ENCODE results near the gene SHROOM3. TPM values are rescaled to one million over a fixed set of nuclear protein-coding genes. Genes with fewer than 3 reads are reported as not detected.

SHROOM3 gene
- total and polyA plus RNA-seq, 2 donors (not counting 1 experiment from before 2014, with no cell fraction given): 0.91 to 1.5 TPM

GRCh38 chr4:76708971-76709771 is 274.1 kb downstream of the SHROOM3 start:
- no peaks in the 10 kb centered on the region for H3K9me3 ChIP-seq (ENCODE audit: control extremely low read depth in 1 of 3, control insufficient read depth in 2 of 3, insufficient read depth in 1 of 3, low read length in 2 of 3)
- no peak overlapping the region for H3K4me3 ChIP-seq (ENCODE audit: control extremely low read depth in 1 of 5, extremely low read depth in 1 of 5, insufficient read depth in 1 of 5, low read depth in 2 of 5, low read length in 4 of 5)
- 89% methylated on average over 4 of the region's 5 CpGs for WGBS (ENCODE audit: insufficient coverage)
- CTCF ChIA-PET: no interaction called here
- TF ChIP-seq EZH2 (IDR thresholded peaks at IDR 0.05; ENCODE audit: borderline replicate concordance, insufficient read depth, low read depth, low read length, poor library complexity, severe bottlenecking) (no peak), CTCF (IDR thresholded peaks at IDR 0.05) (no peak)
- Mint-ChIP-seq H3K4me1 (no peaks in the 10 kb centered on the region), H3K9me3 (ENCODE audit: insufficient read depth) (no peaks in the 10 kb centered on the region), H3K4me3 (no peak overlapping the region), H3K27me3 (peaks cover 4% of the 10 kb centered on the region), H3K27ac (no peak overlapping the region)
- H4K20me1 ChIP-seq (ENCODE audit: control insufficient read depth, insufficient read depth, low read length, poor library complexity, severe bottlenecking): no peaks in the 10 kb centered on the region
- no peak overlapping the region for H3K27ac ChIP-seq (ENCODE audit: low read length in 2 of 2)
- no peaks in the 10 kb centered on the region for H3K36me3 ChIP-seq (replicated peaks in 1 of 2; ENCODE audit: control extremely low read depth in 1 of 2, control insufficient read depth in 1 of 2, extremely low read depth in 1 of 2, insufficient read depth in 2 of 2, low read length in 1 of 2)
- H3K27me3 ChIP-seq (replicated peaks in 1 of 4; ENCODE audit: control extremely low read depth in 1 of 4, control insufficient read depth in 3 of 4, insufficient read depth in 4 of 4, low read length in 3 of 4): no peaks in the 10 kb centered on the region
- no peak overlapping the region for H2AFZ ChIP-seq (ENCODE audit: insufficient read depth, low read depth, low read length, poor library complexity, severe bottlenecking)
- DNase-seq: no peak
- no peak for ATAC-seq (ENCODE audit: low read depth)
- H3K9ac ChIP-seq (ENCODE audit: low read length): no peak overlapping the region
- no peaks in the 10 kb centered on the region for H3K79me2 ChIP-seq (ENCODE audit: control insufficient read depth, insufficient read depth, low read length)
- H3K4me2 ChIP-seq (replicated peaks; ENCODE audit: low read depth, low read length, poor library complexity, severe bottlenecking): no peak overlapping the region
- POLR2A ChIA-PET: no interaction called here
- no peaks in the 10 kb centered on the region for H3K4me1 ChIP-seq (ENCODE audit: control insufficient read depth in 2 of 2, insufficient read depth in 2 of 2, low read length in 2 of 2)
- intact Hi-C loops (cut with micrococcal nuclease): no loop called here

- H4K20me1 ChIP-seq (ENCODE audit: control insufficient read depth, insufficient read depth, low read length, poor library complexity, severe bottlenecking): no peaks in the 10 kb centered on the region
- 91% methylated on average over 6 of the region's 7 CpGs for WGBS (ENCODE audit: insufficient coverage)
- no peak overlapping the region for H2AFZ ChIP-seq (ENCODE audit: insufficient read depth, low read depth, low read length, poor library complexity, severe bottlenecking)
- ATAC-seq (ENCODE audit: low read depth) (no peak), DNase-seq (no peak)
- Mint-ChIP-seq H3K9me3 (ENCODE audit: insufficient read depth) (no peaks in the 10 kb centered on the region), H3K27ac (no peak overlapping the region), H3K4me1 (no peaks in the 10 kb centered on the region), H3K4me3 (no peak overlapping the region), H3K27me3 (peaks cover 4% of the 10 kb centered on the region)
- H3K27ac ChIP-seq (ENCODE audit: low read length in 2 of 2): no peak overlapping the region
- POLR2A ChIA-PET: no interaction called here
- no peaks in the 10 kb centered on the region for H3K4me1 ChIP-seq (ENCODE audit: control insufficient read depth in 2 of 2, insufficient read depth in 2 of 2, low read length in 2 of 2)
- H3K4me3 ChIP-seq (ENCODE audit: control extremely low read depth in 1 of 5, extremely low read depth in 1 of 5, insufficient read depth in 1 of 5, low read depth in 2 of 5, low read length in 4 of 5): no peak overlapping the region
- no peak overlapping the region for H3K9ac ChIP-seq (ENCODE audit: low read length)
- TF ChIP-seq EZH2 (IDR thresholded peaks at IDR 0.05; ENCODE audit: borderline replicate concordance, insufficient read depth, low read depth, low read length, poor library complexity, severe bottlenecking) (no peak), CTCF (IDR thresholded peaks at IDR 0.05) (no peak)
- CTCF ChIA-PET: no interaction called here
- no peaks in the 10 kb centered on the region for H3K36me3 ChIP-seq (replicated peaks in 1 of 2; ENCODE audit: control extremely low read depth in 1 of 2, control insufficient read depth in 1 of 2, extremely low read depth in 1 of 2, insufficient read depth in 2 of 2, low read length in 1 of 2)
- no peaks in the 10 kb centered on the region for H3K9me3 ChIP-seq (ENCODE audit: control extremely low read depth in 1 of 3, control insufficient read depth in 2 of 3, insufficient read depth in 1 of 3, low read length in 2 of 3)
- no peaks in the 10 kb centered on the region for H3K79me2 ChIP-seq (ENCODE audit: control insufficient read depth, insufficient read depth, low read length)
- no peak overlapping the region for H3K4me2 ChIP-seq (replicated peaks; ENCODE audit: low read depth, low read length, poor library complexity, severe bottlenecking)
- intact Hi-C loops (cut with micrococcal nuclease): no loop called here
- H3K27me3 ChIP-seq (replicated peaks in 1 of 4; ENCODE audit: control extremely low read depth in 1 of 4, control insufficient read depth in 3 of 4, insufficient read depth in 4 of 4, low read length in 3 of 4): no peaks in the 10 kb centered on the region
Measured at GRCh38 chr4:76709772-76710090, 274.7 kb downstream of the SHROOM3 start.
